Body of pancreas (tissue), 4 donors: Measurements from ENCODE around the gene KRI1.

ENCODE experiments used
- POLR2A ChIP-seq, 3 donors: fragments of 450-650 bp; IDR thresholded peaks; one replicate each; pipeline ENCODE4 v1.6.1; 2016; ENCODE audit warnings: antibody characterized with exemption in 3 of 3, mild to moderate bottlenecking in 2 of 3
- TF ChIP-seq, protein P1 (sequence below), 7 experiments: fragments of 450-650 bp in 4 of 7; fragments of 200-600 bp in 3 of 7; sonication (generic) in 3 of 7; IDR thresholded peaks; one replicate each; pipeline ENCODE4 v1.5.1; 2016 to 2019; ENCODE audit warnings: antibody characterized with exemption in 7 of 7

DNA sequence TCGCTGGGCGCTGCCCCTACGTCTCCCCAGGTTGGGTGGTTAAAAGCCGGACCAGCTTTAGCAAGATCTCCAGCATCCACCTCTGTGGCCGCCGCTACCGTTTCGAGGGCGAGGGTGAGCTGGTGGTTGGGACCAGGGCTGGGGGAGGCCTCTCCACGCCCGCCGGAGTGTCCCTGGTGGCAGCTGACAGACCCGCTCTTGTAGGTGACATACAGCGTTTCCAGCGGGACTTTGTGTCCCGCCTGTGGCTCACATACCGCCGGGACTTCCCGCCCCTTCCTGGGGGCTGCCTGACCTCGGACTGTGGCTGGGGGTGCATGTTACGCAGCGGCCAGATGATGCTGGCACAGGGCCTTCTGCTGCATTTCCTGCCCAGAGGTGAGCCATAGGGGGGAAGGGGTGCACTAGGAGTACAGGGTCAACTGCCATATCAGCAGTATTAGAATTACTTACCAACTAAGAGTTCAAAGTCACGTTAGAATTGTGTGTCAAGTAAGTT lies 21.0 kb downstream of the KRI1 start:
- TF ChIP-seq, protein P1, sequence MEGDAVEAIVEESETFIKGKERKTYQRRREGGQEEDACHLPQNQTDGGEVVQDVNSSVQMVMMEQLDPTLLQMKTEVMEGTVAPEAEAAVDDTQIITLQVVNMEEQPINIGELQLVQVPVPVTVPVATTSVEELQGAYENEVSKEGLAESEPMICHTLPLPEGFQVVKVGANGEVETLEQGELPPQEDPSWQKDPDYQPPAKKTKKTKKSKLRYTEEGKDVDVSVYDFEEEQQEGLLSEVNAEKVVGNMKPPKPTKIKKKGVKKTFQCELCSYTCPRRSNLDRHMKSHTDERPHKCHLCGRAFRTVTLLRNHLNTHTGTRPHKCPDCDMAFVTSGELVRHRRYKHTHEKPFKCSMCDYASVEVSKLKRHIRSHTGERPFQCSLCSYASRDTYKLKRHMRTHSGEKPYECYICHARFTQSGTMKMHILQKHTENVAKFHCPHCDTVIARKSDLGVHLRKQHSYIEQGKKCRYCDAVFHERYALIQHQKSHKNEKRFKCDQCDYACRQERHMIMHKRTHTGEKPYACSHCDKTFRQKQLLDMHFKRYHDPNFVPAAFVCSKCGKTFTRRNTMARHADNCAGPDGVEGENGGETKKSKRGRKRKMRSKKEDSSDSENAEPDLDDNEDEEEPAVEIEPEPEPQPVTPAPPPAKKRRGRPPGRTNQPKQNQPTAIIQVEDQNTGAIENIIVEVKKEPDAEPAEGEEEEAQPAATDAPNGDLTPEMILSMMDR (IDR thresholded peaks at IDR 0.05): no peak
- TF ChIP-seq POLR2A (IDR thresholded peaks at IDR 0.05): no peak
